HG03460 (cell line): ENCODE measurements around the gene PCED1B.
"Not testable (repeated sequence)": the region's sequence is repeated elsewhere in the genome, so short reads cannot be mapped to it uniquely, and the experiment has no call there.

Source experiments
- ATAC-seq: cut with Tn5 transposase; IDR thresholded peaks from one replicate; pipeline ENCODE4 v1.9.1; 2021; ENCODE audit not compliant: unreplicated experiment

PCED1B gene

GRCh38 chr12:47205532-47206449 lies 126.4 kb downstream of the PCED1B start:
- no peak for ATAC-seq

DNA sequence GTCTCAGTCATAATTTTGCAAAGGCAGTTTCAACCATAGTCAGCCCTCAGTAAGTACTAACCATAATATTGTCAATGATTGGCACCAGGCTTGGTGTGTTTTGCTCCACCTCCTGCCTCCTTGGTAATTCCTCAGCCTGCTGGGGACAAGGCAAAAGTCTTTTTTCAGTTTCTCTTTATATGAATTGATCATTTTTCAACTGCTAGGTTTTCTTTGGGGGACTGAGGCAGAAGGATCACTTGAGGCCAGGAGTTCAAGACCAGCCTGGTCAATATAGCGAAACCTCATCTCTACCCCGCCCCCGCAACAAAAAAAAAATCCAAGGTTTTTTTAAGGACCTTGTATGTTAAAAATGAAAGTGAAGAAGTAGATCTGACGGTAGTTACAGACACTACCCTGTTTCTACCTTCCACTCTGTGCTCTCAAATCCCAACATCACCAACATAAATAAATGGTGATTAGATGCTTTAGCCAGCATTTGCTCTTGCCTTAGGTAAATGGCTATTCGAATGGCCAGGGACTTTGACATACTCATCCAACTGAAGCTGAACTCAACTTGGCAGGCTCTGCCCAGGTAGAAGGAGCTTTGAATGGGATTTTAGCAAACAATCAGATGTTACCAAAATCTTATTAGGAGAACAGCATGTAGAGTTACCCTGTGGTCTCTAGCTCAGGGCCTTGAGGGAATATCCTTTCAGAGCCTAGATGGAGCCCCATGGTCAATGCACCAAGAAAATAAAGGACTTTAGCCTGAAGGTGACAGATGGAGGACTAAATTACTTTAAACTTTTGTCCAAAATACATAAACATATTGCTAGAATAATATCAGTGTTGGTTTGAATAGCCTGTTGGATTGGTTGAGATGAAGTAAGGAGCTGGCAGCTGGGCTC lies 127.3 kb downstream of the PCED1B start:
- no peak for ATAC-seq

GRCh38 chr12:47207340-47207717 lies 127.9 kb downstream of the PCED1B start:
- peak; percentile 58 for ATAC-seq

- ATAC-seq, result peak; percentile 79
Measured at GRCh38 chr12:47207829-47208248, 128.4 kb downstream of the PCED1B start.

- no peak for ATAC-seq
Measured at GRCh38 chr12:47209014-47209413, 129.6 kb downstream of the PCED1B start.

DNA sequence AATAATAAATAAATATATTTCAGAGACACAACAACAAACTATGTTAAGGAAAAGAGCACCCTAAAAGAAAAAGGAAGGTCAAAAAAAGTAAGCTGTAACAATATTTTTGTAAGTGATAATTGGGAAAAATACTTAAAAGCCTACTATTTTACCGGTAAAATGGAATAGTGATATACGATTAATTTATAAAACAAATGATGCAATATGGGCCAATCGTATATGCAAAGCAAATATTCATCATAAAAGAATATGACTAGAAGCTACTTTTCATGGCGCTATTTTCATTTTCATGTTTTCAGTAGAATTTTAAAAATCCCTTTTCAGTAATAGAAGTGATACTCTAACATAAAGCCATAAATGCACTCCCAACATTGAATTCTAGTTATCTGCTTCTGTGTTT lies 131.4 kb downstream of the PCED1B start:
- no peak for ATAC-seq

- ATAC-seq, result no peak
Measured at GRCh38 chr12:47212701-47213039, 133.2 kb downstream of the PCED1B start.

GRCh38 chr12:47213396-47213795 lies 134.0 kb downstream of the PCED1B start:
- no peak for ATAC-seq

GRCh38 chr12:47214001-47214619 lies 134.7 kb downstream of the PCED1B start:
- no peak for ATAC-seq

GRCh38 chr12:47214771-47215170 lies 135.3 kb downstream of the PCED1B start:
- no peak for ATAC-seq

DNA sequence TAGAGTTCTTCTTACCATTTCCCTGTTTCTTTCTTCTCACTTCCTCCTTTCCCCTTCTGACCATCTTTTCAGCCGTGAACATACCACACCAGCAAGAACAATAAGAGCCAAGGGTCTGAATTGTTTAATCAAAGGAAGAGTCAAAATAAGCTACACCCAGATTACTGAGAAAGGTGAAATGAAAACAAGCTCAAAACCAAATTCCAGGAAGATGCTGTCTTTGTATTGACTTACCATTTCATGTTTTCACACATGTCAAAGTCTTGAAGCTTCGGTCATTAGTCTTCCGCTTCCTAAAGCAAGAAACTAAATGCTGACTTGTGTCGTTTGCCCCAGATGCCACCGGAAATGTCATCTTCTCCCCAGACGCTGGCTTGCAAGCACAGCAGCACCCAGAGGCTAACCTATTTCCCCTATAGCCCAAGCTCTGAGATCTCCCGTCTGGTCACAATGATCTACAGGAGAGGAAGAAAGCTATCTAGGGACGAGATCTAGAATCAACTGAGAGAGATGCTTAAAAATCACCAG lies 136.8 kb downstream of the PCED1B start:
- ATAC-seq, result peak; percentile 75

- not testable (repeated sequence) for ATAC-seq
Measured at GRCh38 chr12:47217595-47217869, 138.1 kb downstream of the PCED1B start.

DNA sequence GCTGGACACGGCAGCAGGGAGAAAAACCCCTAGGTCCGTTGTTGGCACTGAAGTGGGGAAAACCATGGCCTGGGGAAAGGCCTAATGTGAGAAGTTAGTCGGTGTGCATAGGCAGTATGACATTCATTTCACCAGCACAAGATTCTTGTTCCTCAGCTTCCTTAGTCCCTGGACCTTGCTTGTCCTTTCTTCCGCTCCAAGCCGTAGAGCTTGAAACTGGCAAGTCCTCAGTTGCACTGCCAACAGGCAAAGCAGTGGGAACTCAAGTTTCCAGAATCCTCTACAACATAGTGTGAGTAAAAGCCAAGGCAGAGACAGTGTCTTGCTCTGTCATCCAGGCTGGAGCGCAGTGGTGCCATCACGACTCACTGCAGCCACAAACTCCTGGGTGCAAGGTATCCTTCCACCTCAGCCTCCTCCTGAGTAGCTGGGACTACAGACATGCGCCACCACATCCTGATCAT lies 138.8 kb downstream of the PCED1B start:
- no peak for ATAC-seq

DNA sequence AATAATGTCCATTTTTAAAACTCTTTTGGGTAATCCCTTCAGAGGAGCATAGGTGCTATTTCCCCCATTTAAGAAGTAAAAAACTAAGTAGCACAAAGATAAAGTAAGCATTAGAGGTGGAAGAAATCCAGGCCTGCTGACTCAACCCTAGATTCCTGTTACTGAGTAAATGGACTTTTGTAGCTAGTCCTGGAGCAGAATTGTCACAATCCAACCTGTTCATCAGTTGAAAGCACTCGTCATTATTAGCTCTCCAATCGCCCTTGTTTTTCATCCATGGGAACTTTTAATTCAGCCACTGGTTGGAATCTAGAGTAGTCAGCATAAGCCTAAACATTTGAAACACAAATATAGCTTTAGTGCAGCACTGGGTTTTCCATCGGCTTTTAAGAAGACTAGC lies 139.8 kb downstream of the PCED1B start:
- ATAC-seq, result no peak

GRCh38 chr12:47221256-47222023 lies 142.0 kb downstream of the PCED1B start:
- no peak for ATAC-seq

GRCh38 chr12:47222520-47223030 lies 143.2 kb downstream of the PCED1B start:
- no peak for ATAC-seq

GRCh38 chr12:47223031-47223847 lies 143.8 kb downstream of the PCED1B start:
- no peak for ATAC-seq

DNA sequence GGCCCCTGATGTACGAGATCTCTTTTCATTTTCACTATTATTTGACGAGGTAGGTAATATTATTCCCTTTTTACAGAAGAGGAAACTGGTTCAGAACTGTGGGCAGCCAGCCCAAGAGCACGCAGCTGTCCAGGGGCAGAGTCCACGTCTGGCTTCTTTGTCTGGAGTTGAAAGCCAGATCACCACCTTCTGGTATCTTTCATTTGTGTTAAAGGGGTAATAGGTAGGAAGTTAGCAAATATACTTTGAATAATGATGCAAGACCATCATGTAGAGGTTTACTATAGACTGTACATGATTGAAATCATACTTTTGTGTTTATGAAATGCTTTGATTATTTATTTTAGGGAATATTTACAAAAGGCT lies 144.4 kb downstream of the PCED1B start:
- no peak for ATAC-seq

DNA sequence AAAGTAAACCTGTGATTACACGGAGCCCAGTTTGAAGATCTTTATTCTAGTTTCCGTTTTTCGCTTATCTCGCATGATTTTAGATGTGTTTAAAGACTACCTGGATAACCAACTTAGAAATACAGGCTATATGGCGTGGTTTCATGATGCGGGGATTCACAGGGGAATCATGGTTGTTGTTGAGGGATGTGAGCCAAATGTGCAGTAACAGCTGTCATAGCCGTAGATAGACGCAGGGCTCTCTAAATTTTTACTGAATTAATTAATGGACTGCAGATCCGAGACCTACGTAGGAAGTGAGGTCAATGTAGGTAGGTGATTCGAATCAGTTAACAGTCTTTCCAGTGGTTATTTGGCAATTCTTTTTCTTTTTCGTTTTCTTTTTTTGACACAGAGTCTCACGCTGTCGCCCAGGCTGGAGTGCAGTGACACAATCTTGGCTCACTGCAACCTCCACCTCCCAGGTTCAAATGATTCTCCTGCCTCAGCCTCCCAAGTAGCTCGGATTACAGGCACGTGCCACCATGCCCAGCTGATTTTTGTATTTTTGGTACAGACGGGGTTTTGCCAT lies 145.2 kb downstream of the PCED1B start:
- ATAC-seq, result no peak
